Activated effector memory CD4-positive, alpha-beta T cell treated with Interleukin-2 at 50 U/mL for 16 hours (primary cell): Measurements from ENCODE around the gene ATP13A3.
"Not testable (repeated sequence)": the region's sequence is repeated elsewhere in the genome, so short reads cannot be mapped to it uniquely, and the experiment has no call there.

Experiments used
- DNase-seq: peaks from one replicate; pipeline ENCODE4 v3.0.0-alpha.2; 2020

Gene ATP13A3

GRCh38 chr3:194486540-194487288 lies at the start of gene ATP13A3:
ATP13A3 (minus strand) TSS chr3:194487002; CDS start chr3:194462190, 24,812 bp downstream.
- DNase-seq, result peak; percentile 89

GRCh38 chr3:194535199-194535598 lies 48.4 kb upstream of the ATP13A3 start:
- DNase-seq, result not testable (repeated sequence)

- no peak for DNase-seq
Measured at GRCh38 chr3:194534243-194534642, 47.4 kb upstream of the ATP13A3 start.

GRCh38 chr3:194532591-194532990 lies 45.8 kb upstream of the ATP13A3 start:
- no peak for DNase-seq

GRCh38 chr3:194527726-194528125 lies 40.9 kb upstream of the ATP13A3 start:
- no peak for DNase-seq

GRCh38 chr3:194526164-194526563 lies 39.4 kb upstream of the ATP13A3 start:
- DNase-seq, result no peak

GRCh38 chr3:194522579-194523046 lies 35.8 kb upstream of the ATP13A3 start:
- no peak for DNase-seq

- no peak for DNase-seq
Measured at GRCh38 chr3:194521510-194522260, 34.9 kb upstream of the ATP13A3 start.

- DNase-seq, result not testable (repeated sequence)
Measured at GRCh38 chr3:194520682-194521162, 33.9 kb upstream of the ATP13A3 start.

GRCh38 chr3:194520201-194520600 lies 33.4 kb upstream of the ATP13A3 start:
- DNase-seq, result not testable (repeated sequence)

- no peak for DNase-seq
Measured at GRCh38 chr3:194518652-194519051, 31.9 kb upstream of the ATP13A3 start.

- DNase-seq, result no peak
Measured at GRCh38 chr3:194517333-194517732, 30.5 kb upstream of the ATP13A3 start.

GRCh38 chr3:194514626-194515025 lies 27.8 kb upstream of the ATP13A3 start:
- no peak for DNase-seq

- DNase-seq, result no peak
Measured at GRCh38 chr3:194512895-194513601, 26.2 kb upstream of the ATP13A3 start.

GRCh38 chr3:194508491-194509453 lies 22.0 kb upstream of the ATP13A3 start:
- no peak for DNase-seq

- DNase-seq, result no peak
Measured at GRCh38 chr3:194507571-194507970, 20.8 kb upstream of the ATP13A3 start.

- no peak for DNase-seq
Measured at GRCh38 chr3:194505791-194506415, 19.1 kb upstream of the ATP13A3 start.

- no peak for DNase-seq
Measured at GRCh38 chr3:194504861-194505260, 18.1 kb upstream of the ATP13A3 start.

- DNase-seq, result no peak
Measured at GRCh38 chr3:194504146-194504545, 17.3 kb upstream of the ATP13A3 start.

GRCh38 chr3:194503081-194503531 lies 16.3 kb upstream of the ATP13A3 start:
- no peak for DNase-seq

- no peak for DNase-seq
Measured at GRCh38 chr3:194500198-194500597, 13.4 kb upstream of the ATP13A3 start.
